Glomerular visceral epithelial cell (primary cell): ENCODE measurements around the gene IRF7.
"Not testable (repeated sequence)": the region's sequence is repeated elsewhere in the genome, so short reads cannot be mapped to it uniquely, and the experiment has no call there.

Source experiments
- DNase-seq: peaks from one replicate; pipeline ENCODE4 v3.0.0-alpha.2; 2016; ENCODE audit errors: extremely low spot score

The IRF7 gene

GRCh38 chr11:581342-581741 is 34.4 kb downstream of the IRF7 start:
- DNase-seq: no peak

GRCh38 chr11:579830-580601 is 35.7 kb downstream of the IRF7 start:
- DNase-seq: no peak

GRCh38 chr11:578276-579035 is 37.3 kb downstream of the IRF7 start:
- no peak for DNase-seq

- no peak for DNase-seq
These were observed 38.2 kb downstream of the IRF7 start for GRCh38 chr11:577611-577894.

- no peak for DNase-seq
These were observed 38.7 kb downstream of the IRF7 start for GRCh38 chr11:576811-577610.

- peak; percentile 94 for DNase-seq
These were observed 39.6 kb downstream of the IRF7 start, which contains the start of gene PHRF1 for GRCh38 chr11:575996-576768. Gene PHRF1 (plus strand): TSS chr11:576470. CDS start chr11:581513, 5,043 bp downstream.

- DNase-seq: no peak
These were observed 40.3 kb downstream of the IRF7 start for GRCh38 chr11:575313-575995.

GRCh38 chr11:574632-575312 is 41.0 kb downstream of the IRF7 start:
- DNase-seq: no peak

- DNase-seq: not testable (repeated sequence)
These were observed 41.6 kb downstream of the IRF7 start for GRCh38 chr11:574031-574570.

GRCh38 chr11:573146-573759 is 42.5 kb downstream of the IRF7 start:
- no peak for DNase-seq

GRCh38 chr11:571802-572185 is 44.0 kb downstream of the IRF7 start:
- no peak for DNase-seq

GRCh38 chr11:569158-569885 is 46.4 kb downstream of the IRF7 start:
- no peak for DNase-seq

GRCh38 chr11:568306-569157 is 47.2 kb downstream of the IRF7 start:
- DNase-seq: peak; percentile 96

GRCh38 chr11:567629-568292 is 48.0 kb downstream of the IRF7 start:
- DNase-seq: no peak

- no peak for DNase-seq
These were observed 48.6 kb downstream of the IRF7 start for GRCh38 chr11:567011-567628.

GRCh38 chr11:565921-566509 is 49.7 kb downstream of the IRF7 start:
- no peak for DNase-seq
